Ishikawa (cell line): Measurements from ENCODE around the gene PTPMT1.

Experiments used
- CEBPB ChIP-seq: IDR thresholded peaks from 2 replicates; pipeline ENCODE4 v1.6.1; 2012
- EGR1 ChIP-seq: IDR thresholded peaks from 2 replicates; pipeline ENCODE4 v1.6.1; 2012
- EP300 ChIP-seq: IDR thresholded peaks from 2 replicates; pipeline ENCODE4 v1.6.1; 2012; ENCODE audit warnings: borderline replicate concordance
- FOXM1 ChIP-seq: IDR thresholded peaks from 2 replicates; pipeline ENCODE4 v1.6.1; 2012; ENCODE audit warnings: low read depth, borderline replicate concordance
- NFIC ChIP-seq: IDR thresholded peaks from 2 replicates; pipeline ENCODE4 v1.6.1; 2012
- RAD21 ChIP-seq: IDR thresholded peaks from 2 replicates; pipeline ENCODE4 v1.6.1; 2012; ENCODE audit warnings: low read depth
- REST ChIP-seq: IDR thresholded peaks from 2 replicates; pipeline ENCODE4 v1.6.1; 2012; ENCODE audit warnings: low read depth, mild to moderate bottlenecking
- TAF1 ChIP-seq: IDR thresholded peaks from 2 replicates; pipeline ENCODE4 v1.6.1; 2012; ENCODE audit warnings: low read depth, mild to moderate bottlenecking
- USF1 ChIP-seq: IDR thresholded peaks from 2 replicates; pipeline ENCODE4 v1.6.1; 2012
- YY1 ChIP-seq: IDR thresholded peaks from 2 replicates; pipeline ENCODE4 v1.6.1; 2012; ENCODE audit warnings: low read depth
- TF ChIP-seq, protein P1 (sequence below): IDR thresholded peaks from 2 replicates; pipeline ENCODE4 v1.6.1; 2012

GRCh38 chr11:47606731-47607130 lies 41.3 kb downstream of the PTPMT1 start:
- TF ChIP-seq USF1 (no peak), REST (no peak), RAD21 (no peak), CEBPB (no peak), TAF1 (no peak), EP300 (no peak), EGR1 (no peak), FOXM1 (no peak), YY1 (no peak), NFIC (no peak)
- TF ChIP-seq, protein P1, sequence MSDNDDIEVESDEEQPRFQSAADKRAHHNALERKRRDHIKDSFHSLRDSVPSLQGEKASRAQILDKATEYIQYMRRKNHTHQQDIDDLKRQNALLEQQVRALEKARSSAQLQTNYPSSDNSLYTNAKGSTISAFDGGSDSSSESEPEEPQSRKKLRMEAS: no peak
